Brain microvascular endothelial cell (primary cell): ENCODE measurements around the gene RET.

ENCODE experiments used
- DNase-seq: peaks from one replicate; pipeline ENCODE4 v3.0.0-alpha.2; 2020
- H3K27ac ChIP-seq: fragments of 250-450 bp; sonication (Bioruptor Pico); 2 replicates; pipeline ENCODE4 v1.5.1; 2020; ENCODE audit warnings: mild to moderate bottlenecking, moderate library complexity
- H3K27me3 ChIP-seq: fragments of 250-450 bp; sonication (Bioruptor Pico); replicated peaks from 2 replicates; pipeline ENCODE4 v1.5.1; 2020; ENCODE audit warnings: mild to moderate bottlenecking
- H3K36me3 ChIP-seq: fragments of 250-450 bp; sonication (Bioruptor Pico); replicated peaks from 2 replicates; pipeline ENCODE4 v1.5.1; 2020; ENCODE audit warnings: mild to moderate bottlenecking
- H3K4me3 ChIP-seq: 2 replicates; pipeline ENCODE4 v1.5.1; 2011; ENCODE audit warnings: low read depth, mild to moderate bottlenecking, control low read depth, low read length, moderate library complexity
- in situ Hi-C: cut with HindIII; loops from 2 replicates; pipeline ENCODE4 v1.10.0; 2017; ENCODE audit warnings: low sequenced_read_pairs, low pct_ligation_motif_present
- TF ChIP-seq, protein P1 (sequence below): IDR thresholded peaks from 2 replicates; pipeline ENCODE4 v1.5.1; 2011; ENCODE audit warnings: low read depth, mild to moderate bottlenecking, moderate library complexity, low read length, control low read depth, inconsistent platforms; ENCODE audit errors: missing control alignments

Gene RET

DNA sequence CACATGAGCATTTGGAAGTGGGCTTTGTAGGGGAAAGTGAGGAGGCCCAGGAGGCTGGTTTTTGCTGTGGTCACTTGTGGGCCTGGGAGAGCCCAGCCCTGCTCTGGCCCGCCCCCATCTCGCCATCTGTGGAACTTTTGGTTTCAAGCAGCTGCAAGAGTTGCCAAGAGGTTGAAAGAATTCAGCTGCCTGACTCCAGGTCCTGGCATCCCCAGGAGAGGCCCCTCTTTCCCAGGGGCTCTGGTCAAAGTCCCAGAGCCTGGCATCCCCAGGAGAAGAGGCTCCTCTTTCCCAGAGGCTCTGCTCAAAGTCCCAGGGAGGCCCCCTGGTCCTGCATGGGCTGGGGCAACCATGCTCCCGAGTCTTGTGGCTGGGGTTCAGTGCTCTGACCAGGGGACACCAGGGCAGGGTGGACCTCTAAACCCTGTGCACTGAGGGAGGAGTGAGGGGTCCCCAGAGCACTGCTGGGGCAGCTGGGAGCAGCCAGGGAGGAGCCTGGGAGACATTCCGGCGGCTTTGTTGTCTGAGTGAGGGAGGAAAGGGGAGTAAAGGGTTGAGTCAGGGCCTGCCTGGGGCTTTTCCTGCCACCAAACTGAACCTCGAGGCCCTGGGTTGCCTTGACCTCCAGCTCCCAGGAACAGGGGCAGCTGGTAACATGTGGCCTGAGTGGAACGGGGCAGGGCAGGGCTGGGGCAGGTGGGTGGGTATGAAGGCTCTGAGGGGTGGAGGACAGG lies 33.6 kb downstream of the RET start:
- peak; percentile 3 for DNase-seq

DNA sequence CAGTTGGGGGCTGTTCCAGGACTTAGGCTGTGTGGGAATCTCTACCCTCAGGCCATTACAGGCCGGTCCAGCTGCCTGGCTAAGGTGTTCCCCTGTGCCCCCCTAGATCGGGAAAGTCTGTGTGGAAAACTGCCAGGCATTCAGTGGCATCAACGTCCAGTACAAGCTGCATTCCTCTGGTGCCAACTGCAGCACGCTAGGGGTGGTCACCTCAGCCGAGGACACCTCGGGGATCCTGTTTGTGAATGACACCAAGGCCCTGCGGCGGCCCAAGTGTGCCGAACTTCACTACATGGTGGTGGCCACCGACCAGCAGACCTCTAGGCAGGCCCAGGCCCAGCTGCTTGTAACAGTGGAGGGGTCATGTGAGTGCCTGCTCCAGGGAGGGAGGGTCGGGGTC lies 34.2 kb downstream of the RET start:
- in situ Hi-C loops, result no loop called here
- DNase-seq, result no peak
- H3K4me3 ChIP-seq, result no peak overlapping the region
- H3K27ac ChIP-seq, result no peak overlapping the region
- TF ChIP-seq, protein P1, sequence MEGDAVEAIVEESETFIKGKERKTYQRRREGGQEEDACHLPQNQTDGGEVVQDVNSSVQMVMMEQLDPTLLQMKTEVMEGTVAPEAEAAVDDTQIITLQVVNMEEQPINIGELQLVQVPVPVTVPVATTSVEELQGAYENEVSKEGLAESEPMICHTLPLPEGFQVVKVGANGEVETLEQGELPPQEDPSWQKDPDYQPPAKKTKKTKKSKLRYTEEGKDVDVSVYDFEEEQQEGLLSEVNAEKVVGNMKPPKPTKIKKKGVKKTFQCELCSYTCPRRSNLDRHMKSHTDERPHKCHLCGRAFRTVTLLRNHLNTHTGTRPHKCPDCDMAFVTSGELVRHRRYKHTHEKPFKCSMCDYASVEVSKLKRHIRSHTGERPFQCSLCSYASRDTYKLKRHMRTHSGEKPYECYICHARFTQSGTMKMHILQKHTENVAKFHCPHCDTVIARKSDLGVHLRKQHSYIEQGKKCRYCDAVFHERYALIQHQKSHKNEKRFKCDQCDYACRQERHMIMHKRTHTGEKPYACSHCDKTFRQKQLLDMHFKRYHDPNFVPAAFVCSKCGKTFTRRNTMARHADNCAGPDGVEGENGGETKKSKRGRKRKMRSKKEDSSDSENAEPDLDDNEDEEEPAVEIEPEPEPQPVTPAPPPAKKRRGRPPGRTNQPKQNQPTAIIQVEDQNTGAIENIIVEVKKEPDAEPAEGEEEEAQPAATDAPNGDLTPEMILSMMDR, result no peak
- no peaks in the 10 kb centered on the region for H3K36me3 ChIP-seq
- H3K27me3 ChIP-seq, result no peaks in the 10 kb centered on the region

More for the DNA sequence above, 33.6 kb downstream of the RET start:
- in situ Hi-C loops, result no loop called here
- Histone ChIP-seq H3K4me3 (no peak overlapping the region), H3K27me3 (no peaks in the 10 kb centered on the region), H3K27ac (no peak overlapping the region), H3K36me3 (no peaks in the 10 kb centered on the region)
- TF ChIP-seq, protein P1, result no peak

DNA sequence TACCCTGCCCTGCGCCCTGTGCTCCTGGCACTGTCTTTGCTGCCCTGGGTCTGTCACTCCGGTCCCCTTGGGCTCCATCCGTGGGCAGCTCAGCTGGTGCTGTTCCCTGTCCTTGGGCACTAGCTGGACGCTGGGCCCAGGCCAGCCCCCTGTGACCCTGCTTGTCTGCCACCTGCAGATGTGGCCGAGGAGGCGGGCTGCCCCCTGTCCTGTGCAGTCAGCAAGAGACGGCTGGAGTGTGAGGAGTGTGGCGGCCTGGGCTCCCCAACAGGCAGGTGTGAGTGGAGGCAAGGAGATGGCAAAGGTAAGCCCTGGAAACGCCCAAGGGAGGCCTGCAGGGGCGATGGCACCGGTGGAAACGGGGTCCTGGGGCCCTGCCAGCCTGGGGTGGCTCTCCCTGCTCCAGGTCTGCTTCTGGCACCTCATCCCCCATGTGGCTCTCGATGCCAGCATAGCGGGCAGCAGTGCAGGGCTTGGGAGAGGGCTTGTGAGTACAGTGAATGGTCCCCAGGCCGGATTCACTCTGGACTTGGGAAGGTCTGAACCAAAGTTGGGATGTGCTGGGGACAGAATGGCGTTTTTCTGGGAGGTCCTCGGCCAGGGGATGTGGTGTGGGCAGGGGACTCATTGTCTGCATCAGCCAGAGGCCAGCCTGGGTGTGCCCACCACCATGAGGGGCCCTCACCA lies 35.2 kb downstream of the RET start:
- no peak for DNase-seq
- Histone ChIP-seq H3K27me3 (no peaks in the 10 kb centered on the region), H3K4me3 (no peak overlapping the region), H3K36me3 (no peaks in the 10 kb centered on the region), H3K27ac (no peak overlapping the region)
- in situ Hi-C loops, result no loop called here
- TF ChIP-seq, protein P1, result no peak

DNA sequence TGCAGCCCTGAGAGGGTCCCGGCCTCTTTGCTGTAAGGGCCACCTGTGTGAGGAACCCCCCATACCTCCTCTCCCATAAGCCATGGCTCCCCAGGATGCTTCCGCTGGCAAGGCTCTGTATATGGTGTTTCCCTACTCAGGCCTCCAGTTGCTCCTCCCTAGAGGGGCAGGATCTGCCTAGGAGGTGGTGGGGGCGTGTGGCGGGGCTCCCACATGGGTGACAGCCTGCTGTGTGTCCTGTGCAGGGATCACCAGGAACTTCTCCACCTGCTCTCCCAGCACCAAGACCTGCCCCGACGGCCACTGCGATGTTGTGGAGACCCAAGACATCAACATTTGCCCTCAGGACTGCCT lies 35.7 kb downstream of the RET start:
- in situ Hi-C loops, result no loop called here
- Histone ChIP-seq H3K27me3 (no peaks in the 10 kb centered on the region), H3K4me3 (no peak overlapping the region), H3K36me3 (no peaks in the 10 kb centered on the region), H3K27ac (no peak overlapping the region)
- DNase-seq, result no peak
- TF ChIP-seq, protein P1, result no peak

DNA sequence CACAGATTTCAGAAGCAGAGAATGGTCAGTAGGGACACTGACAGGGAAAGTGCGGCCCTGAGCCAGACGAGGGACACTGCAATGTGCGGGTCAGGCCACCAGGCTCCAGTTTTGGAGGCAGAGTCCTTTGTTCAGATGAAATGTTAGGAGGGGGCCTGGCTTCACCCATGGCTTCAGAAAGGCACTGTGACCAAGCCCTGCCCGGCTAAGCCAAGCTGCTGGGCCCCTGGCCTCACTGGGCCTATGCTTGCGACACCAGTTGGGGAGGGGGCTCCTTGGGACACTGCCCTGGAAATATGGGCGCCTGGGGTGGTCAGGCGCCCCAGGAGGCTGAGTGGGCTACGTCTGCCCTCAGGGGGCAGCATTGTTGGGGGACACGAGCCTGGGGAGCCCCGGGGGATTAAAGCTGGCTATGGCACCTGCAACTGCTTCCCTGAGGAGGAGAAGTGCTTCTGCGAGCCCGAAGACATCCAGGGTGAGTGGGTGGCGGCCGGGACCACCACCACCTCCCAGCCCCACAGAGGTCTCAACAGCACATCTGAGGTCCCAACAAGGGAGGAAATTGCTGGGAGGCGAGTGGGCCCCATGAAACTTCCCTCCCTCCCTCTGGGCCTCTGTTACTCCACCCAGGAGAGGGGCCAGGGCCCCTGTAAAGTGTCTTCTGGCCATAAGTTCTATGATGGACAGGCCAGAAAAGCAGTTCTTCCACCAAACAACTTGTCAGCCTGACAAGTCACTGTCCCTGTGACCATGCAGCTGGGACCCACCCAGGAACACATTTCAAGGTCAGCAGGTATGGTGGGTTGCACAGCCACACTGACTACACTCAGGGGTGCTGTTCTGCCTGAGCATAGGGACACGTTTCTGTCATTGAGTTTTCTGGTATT lies 36.6 kb downstream of the RET start:
- no peak overlapping the region for H3K4me3 ChIP-seq
- in situ Hi-C loops, result no loop called here
- TF ChIP-seq, protein P1, result no peak
- no peak overlapping the region for H3K27ac ChIP-seq
- H3K27me3 ChIP-seq, result no peaks in the 10 kb centered on the region
- DNase-seq, result no peak
- no peaks in the 10 kb centered on the region for H3K36me3 ChIP-seq
